GM19328 (cell line): ENCODE data around the gene MARCOL.
"Not testable (repeated sequence)": the region's sequence is repeated elsewhere in the genome, so short reads cannot be mapped to it uniquely, and the experiment has no call there.

ENCODE experiments used
- ATAC-seq: cut with Tn5 transposase; IDR thresholded peaks from one replicate; pipeline ENCODE4 v1.9.1; 2021; ENCODE audit warnings: mild to moderate bottlenecking, moderate library complexity; ENCODE audit not compliant: unreplicated experiment

Gene MARCOL

DNA sequence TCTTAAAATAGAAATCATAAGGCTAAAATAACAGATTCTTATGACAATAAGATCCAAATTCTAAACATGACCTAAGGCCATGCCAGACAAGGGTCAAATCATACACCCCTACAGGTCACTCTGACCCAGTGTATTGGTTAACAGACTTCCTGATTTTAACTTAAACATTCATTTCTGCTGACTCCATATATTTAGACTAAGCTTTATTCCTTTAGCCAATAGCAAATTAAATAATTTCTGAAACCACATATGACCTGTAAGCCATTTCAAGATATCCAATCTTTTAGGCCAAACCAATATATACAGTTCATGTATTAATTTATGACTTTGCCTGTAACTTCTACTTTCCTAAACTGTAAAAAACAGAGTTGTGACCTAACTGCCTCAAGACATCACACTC lies 22.9 kb downstream of the MARCOL start:
- ATAC-seq, result no peak

DNA sequence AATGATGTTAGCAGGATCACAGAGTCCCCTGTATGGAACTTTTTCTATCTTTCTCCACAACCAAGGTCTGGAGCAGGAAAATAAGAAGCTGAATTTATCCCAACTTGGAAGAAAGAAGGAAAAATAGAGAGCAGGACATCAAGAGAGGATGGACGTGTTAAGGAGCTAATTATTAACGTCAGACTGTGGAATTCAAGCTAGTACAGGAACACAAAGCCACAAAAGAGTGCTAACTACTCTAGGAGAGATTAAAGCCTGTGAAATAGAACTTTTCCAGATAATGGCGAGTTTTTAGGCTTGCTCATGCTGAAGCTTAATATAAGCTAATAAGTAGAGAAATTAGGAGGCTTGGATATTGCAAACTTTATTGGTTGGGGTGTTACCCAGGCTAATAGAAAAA lies 29.6 kb downstream of the MARCOL start:
- ATAC-seq, result no peak

DNA sequence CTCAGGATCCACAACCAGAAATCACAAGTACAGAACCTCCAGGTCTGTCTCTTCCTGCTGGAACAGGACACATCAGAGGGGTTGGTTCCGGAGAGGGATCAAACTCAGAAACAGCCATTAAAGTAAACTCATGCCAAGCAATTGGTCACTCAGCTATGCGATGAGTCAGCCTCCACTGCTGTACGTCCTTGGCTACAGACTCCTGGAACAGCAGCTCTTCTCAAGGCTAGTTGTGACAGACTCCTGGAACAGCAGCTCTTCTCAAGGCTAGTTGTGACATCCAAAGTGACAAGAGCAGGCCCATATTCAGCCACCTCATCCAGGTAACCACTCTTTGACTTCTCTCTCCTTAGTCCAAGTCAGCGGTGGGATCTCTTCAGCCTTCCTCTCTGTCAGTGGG lies 30.2 kb downstream of the MARCOL start, which contains the start of gene SPINK13:
Gene SPINK13 (plus strand): TSS at position 229 of the 400 bp plus-strand sequence. CDS start 1,279 bp downstream, outside the sequence.
- ATAC-seq, result no peak

DNA sequence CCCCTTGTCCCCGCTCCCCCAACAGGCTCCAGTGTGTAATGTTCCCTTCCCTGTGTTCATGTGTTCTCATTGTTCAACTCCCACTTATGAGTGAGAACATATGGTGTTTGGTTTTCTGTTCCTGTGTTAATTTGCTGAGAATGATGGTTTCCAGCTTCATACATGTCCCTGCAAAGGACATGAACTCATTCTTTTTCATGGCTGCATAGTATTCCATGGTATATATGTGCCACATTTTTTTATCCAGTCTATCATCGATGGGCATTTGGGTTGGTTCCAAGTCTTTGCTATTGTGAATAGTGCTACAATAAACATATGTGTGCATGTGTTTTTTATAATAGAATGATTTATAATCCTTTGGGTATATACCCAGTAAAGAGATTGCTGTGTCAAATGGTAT lies 36.8 kb downstream of the MARCOL start:
- ATAC-seq, result not testable (repeated sequence)

DNA sequence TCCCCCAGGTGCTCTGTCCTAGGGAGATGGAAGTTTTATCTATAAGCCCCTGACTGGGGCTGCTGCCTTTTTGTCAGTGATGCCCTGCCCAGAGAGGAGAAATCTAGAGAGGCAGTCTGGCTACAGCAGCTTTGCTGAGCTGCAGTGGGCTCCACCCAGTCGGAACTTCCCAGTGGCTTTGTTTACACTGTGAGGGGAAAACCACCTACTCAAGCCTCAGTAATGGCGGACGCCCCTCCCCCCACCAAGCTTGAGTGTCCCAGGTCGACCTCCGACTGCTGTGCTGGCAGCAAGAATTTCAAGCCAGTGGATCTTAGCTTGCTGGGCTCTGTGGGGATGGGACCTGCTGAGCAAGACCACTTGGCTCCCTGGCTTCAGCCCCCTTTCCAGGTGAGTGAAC lies 42.6 kb downstream of the MARCOL start:
- not testable (repeated sequence) for ATAC-seq

DNA sequence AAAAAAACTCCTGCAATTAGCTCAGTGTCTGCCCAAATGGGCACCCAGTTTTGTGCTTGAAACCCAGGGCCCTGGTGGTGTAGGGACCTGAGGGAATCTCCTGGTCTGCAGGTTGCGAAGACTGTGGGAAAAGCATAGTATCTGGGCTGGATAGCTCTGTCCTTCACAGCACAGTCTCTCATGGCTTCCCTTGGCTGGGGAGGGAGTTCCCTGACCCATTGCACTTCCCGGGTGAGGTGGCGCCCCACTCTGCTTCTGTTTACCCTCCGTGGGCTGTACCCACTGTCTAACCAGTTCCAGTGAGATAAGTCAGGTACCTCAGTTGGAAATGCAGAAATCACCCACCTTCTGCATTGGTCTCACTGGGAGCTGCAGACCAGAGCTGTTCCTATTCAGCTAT lies 43.0 kb downstream of the MARCOL start:
- not testable (repeated sequence) for ATAC-seq

DNA sequence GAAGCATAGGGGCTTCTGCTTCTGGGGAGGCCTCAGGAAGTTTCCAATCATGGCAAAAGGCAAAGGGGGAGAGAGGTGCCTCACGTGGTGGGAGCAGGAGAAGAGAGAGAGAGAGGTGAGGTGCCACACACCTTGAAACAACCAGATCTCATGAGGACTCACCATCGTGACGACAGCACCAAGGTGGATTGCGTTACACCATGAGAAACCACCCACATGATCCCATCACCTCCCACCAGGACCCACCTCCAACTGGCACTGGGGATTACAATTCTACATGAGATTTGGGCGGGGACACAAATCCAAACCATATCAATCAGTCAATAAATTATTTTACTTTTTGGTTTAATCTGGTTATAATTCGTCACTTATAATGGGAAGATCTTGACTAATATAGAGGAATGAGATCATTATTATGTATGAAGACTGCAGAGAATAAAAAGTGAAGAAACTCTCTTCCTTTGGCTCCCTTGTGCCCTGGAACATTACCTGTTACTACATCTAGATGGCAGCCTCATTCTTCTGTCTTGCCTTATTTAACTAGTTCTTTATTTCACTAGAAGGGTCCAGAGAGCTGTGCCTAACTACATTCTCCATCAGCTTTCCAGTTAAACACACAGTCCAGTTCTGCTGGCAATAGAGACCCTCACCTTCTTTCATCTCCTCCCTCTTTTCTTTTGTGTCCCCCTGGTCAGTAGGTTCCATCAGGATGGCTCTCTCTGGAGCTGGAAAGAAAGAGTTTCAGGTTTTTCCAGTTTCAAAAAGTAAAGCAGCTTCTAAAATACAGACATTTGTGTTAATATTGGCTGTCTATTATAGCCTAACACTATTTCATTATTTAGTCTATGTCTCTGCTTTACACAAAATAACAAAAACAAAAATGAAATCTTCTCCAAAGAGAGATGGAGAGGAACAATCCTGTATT lies 52.2 kb downstream of the MARCOL start:
- no peak for ATAC-seq
